Neutrophil (primary cell): ENCODE results near the gene NR1D1.

Experiments
- H3K27ac ChIP-seq: fragments of 200-600 bp; sonication (generic); 2 replicates; pipeline ENCODE4 v1.5.1; 2016; ENCODE audit warnings: mild to moderate bottlenecking, moderate library complexity
- H3K27me3 ChIP-seq: fragments of 200-600 bp; sonication (generic); 2 replicates; pipeline ENCODE4 v1.6.0; 2016; ENCODE audit warnings: mild to moderate bottlenecking
- H3K36me3 ChIP-seq: fragments of 200-600 bp; sonication (generic); 2 replicates; pipeline ENCODE4 v1.5.1; 2017
- H3K4me1 ChIP-seq, 2 experiments: fragments of 200-600 bp in 1 of 2; sonication (generic) in 1 of 2; 1 replicate in 1 of 2; 2 replicates in 1 of 2; pipeline versions ENCODE4 v1.5.1 to v1.6.1; 2013 to 2016; ENCODE audit warnings: low read depth in 1 of 2, low read length in 1 of 2, mild to moderate bottlenecking in 1 of 2, moderate library complexity in 1 of 2; ENCODE audit not compliant: control insufficient read depth in 1 of 2, insufficient read depth in 1 of 2
- H3K4me3 ChIP-seq, 2 experiments: fragments of 200-600 bp in 1 of 2; sonication (generic) in 1 of 2; 1 replicate in 1 of 2; 2 replicates in 1 of 2; pipeline ENCODE4 v1.5.1; 2013 to 2016; ENCODE audit warnings: low read depth in 1 of 2, low read length in 1 of 2, mild to moderate bottlenecking in 1 of 2, moderate library complexity in 1 of 2
- H3K9me3 ChIP-seq: fragments of 200-600 bp; sonication (generic); 2 replicates; pipeline ENCODE4 v1.5.1; 2016
- CTCF ChIP-seq: fragments of 200-600 bp; sonication (generic); IDR thresholded peaks from 2 replicates; pipeline ENCODE4 v1.5.1; 2016; ENCODE audit warnings: antibody characterized with exemption

The NR1D1 gene

GRCh38 chr17:40095944-40096791 lies 4.2 kb downstream of the NR1D1 start:
- H3K36me3 ChIP-seq, result peaks cover 29% of the 10 kb centered on the region
- peak overlapping the region in 1 of 2 experiments; percentile 49 for H3K4me3 ChIP-seq
- peak overlapping the region; percentile 97 for H3K27ac ChIP-seq

GRCh38 chr17:40095351-40095943 lies 4.9 kb downstream of the NR1D1 start:
- peaks cover 55 to 64% of the 10 kb centered on the region in 2 experiments for H3K4me1 ChIP-seq
- H3K27me3 ChIP-seq, result no peaks in the 10 kb centered on the region
- peak overlapping the region in 1 of 2 experiments; percentile 49 for H3K4me3 ChIP-seq
- H3K27ac ChIP-seq, result peak overlapping the region; percentile 97
- peaks cover 36% of the 10 kb centered on the region for H3K36me3 ChIP-seq
- no peak for TF ChIP-seq CTCF
- H3K9me3 ChIP-seq, result no peaks in the 10 kb centered on the region

More at GRCh38 chr17:40095944-40096791, 4.2 kb downstream of the NR1D1 start:
- H3K9me3 ChIP-seq, result no peaks in the 10 kb centered on the region
- no peaks in the 10 kb centered on the region for H3K27me3 ChIP-seq
- peaks cover 62 to 71% of the 10 kb centered on the region in 2 experiments for H3K4me1 ChIP-seq
- TF ChIP-seq CTCF, result peak; percentile 12

- H3K4me1 ChIP-seq, result peaks cover 50 to 58% of the 10 kb centered on the region in 2 experiments
- no peaks in the 10 kb centered on the region for H3K9me3 ChIP-seq
- no peak for TF ChIP-seq CTCF
- peak overlapping the region; percentile 97 for H3K27ac ChIP-seq
- H3K4me3 ChIP-seq, result no peak overlapping the region
- peaks cover 42% of the 10 kb centered on the region for H3K36me3 ChIP-seq
- no peaks in the 10 kb centered on the region for H3K27me3 ChIP-seq
Observed at GRCh38 chr17:40094874-40095273, 5.5 kb downstream of the NR1D1 start.

- Histone ChIP-seq H3K27me3 (no peaks in the 10 kb centered on the region), H3K4me1 (peaks cover 40 to 46% of the 10 kb centered on the region in 2 experiments), H3K9me3 (no peaks in the 10 kb centered on the region), H3K27ac (peak overlapping the region; percentile 97), H3K4me3 (no peak overlapping the region), H3K36me3 (peaks cover 54% of the 10 kb centered on the region)
- no peak for TF ChIP-seq CTCF
Observed at GRCh38 chr17:40093580-40094201, 6.7 kb downstream of the NR1D1 start.

- H3K9me3 ChIP-seq, result no peaks in the 10 kb centered on the region
- peak overlapping the region; percentile 97 for H3K27ac ChIP-seq
- peaks cover 60% of the 10 kb centered on the region for H3K36me3 ChIP-seq
- peaks cover 34 to 40% of the 10 kb centered on the region in 2 experiments for H3K4me1 ChIP-seq
- no peaks in the 10 kb centered on the region for H3K27me3 ChIP-seq
- H3K4me3 ChIP-seq, result no peak overlapping the region
- no peak for TF ChIP-seq CTCF
Observed at GRCh38 chr17:40093005-40093579, 7.3 kb downstream of the NR1D1 start.
